GM19468 (cell line): ENCODE results near the gene EIF3F.

ENCODE experiments used
- ATAC-seq: cut with Tn5 transposase; IDR thresholded peaks from one replicate; pipeline ENCODE4 v1.9.1; 2021; ENCODE audit warnings: mild to moderate bottlenecking, moderate library complexity, moderate number of reproducible peaks; ENCODE audit not compliant: unreplicated experiment; ENCODE audit errors: extremely low read depth

The EIF3F gene

DNA sequence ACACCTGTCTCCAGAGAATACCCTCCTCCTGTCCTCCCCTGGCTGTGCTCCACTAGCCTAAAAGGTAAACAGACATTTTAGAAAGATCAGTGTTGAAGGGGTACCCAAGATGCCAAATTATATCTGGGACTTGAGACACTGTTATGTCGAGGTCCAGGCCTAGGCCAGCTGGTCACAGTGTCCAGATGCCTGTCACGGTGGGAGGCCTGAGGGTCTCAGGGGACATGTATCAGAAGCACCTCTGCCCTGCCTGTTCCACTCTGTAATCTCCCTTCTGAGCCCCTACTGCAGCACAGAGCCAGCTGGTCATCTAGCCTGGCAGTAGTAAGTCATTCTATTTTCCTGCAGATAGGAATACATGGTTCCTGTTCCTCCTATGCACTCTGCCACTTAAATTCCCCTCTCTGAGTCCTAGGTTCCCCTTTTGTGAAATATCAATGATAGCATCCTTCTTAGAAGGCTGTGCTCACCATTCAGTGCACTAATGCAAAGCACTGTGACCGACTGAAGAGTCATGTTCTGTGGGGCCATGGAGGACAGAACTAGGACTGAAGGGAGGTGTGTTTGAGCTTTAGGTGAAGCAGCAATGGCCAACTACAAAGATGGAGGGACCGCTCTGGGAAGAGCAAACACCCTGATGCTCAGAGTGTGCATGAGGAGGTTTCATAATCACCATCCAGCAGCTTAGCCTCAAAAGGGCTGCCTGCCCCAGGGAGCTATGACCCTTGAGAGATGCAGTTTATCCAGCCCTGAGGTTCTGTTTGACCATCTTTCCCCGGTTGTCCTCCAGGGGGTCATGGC, 49.1 kb downstream of the EIF3F start:
- no peak for ATAC-seq

DNA sequence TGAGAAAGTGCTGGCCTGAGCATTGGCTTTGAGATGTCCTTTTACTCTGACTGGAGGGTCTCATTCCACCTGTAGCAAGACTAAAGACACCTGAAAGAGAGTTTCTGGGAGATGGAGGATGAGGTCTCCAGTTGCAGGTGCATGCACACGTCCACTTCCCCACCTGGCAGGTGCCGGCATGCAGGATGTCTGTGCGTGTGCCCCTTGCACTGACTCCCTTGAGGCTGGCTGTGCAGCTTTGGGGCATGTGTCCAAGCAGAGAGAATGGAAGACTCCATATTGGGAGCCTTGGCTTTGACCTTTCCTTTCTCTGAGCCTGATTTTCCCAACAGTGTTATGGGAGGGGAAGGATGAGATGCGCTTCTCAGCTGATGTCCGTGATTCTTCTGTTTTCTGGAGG, 49.8 kb downstream of the EIF3F start:
- no peak for ATAC-seq

DNA sequence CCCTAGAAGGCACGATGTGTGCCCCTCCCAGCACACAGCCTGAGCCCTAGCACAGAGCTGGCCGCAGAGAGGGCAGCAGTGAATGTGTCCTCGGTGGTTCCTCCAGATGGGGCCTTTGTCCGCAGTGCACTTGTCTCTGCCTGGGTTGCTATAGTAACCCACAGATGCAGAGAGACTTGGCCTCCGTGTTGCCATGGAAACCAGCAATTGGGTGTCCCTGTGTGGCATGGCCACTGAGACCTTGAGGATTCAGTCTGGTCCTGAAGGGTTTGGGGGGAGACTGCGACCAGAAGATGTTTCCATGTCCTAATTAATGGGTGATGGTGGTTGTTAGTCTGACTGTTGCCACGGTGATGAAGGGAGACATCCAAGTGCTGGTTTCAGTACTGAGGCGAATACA, 51.3 kb downstream of the EIF3F start:
- no peak for ATAC-seq

DNA sequence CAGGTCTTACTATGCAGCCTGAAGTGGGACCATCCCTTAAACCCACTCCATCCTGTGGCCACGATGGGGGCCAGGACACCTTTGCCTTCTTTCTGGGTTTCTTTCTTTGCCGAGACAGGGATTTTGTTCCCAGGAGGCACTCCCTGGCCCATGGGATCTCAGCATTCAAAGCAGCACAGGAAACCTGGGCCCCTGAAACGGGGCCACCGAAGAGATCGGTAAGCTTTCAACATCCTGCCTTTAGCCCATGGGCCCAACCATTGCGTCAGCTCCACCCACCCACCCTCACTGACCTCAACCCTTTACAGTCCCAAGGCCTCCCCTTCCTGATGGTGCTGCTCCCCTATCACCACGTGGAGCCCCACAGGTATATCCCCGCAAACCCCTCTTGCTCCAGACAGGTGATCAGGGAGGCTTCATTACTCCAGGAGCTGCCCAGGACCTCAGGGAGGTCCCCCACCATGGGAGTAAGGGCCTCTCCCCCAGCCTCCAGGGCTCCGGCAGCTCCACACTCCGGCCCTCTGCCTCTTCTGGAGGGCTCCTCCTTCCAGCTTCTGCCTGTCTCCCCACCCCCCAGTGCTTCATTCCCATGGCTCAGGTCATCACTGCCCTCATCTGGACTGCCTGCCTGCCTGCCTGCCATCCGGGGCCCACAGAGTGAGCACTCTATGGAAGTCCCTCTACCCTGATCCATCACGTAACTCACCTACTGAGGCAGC, 51.8 kb downstream of the EIF3F start:
- no peak for ATAC-seq

DNA sequence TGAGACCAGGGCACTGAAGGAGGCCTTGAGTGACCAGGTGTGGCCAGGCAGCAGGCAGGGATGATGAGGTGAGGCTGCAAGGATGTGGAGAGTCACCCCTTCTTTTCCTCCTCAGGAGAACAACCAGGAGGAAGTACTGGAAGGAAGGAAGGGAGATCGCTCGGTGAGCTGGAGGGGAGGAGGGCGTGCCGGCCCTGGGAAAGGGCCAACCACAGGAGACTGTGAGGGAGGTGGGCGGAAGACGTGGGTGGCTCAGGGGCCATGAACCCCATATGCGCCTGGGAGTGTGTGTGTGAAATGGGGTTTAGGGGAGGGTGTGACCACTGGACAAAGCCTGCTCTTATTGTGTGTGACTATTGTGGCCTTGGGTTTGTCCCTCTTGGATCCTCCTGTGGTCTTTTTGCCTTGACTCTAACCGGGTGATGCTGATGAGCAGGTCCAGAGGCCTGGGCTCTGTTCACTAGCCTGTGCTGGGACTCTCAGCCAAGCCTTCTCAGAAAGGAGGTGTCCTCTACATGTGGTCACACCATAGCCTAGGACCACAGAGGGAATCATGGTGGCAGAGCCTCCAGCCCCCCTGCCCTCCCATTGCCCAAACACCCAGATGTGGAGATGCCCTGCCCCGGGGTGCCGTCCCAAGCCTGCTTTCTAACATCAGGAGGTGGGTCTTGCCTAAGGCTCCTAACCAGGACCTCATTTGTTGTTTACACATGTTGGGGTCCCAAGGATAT, 52.6 kb downstream of the EIF3F start:
- ATAC-seq, result no peak

DNA sequence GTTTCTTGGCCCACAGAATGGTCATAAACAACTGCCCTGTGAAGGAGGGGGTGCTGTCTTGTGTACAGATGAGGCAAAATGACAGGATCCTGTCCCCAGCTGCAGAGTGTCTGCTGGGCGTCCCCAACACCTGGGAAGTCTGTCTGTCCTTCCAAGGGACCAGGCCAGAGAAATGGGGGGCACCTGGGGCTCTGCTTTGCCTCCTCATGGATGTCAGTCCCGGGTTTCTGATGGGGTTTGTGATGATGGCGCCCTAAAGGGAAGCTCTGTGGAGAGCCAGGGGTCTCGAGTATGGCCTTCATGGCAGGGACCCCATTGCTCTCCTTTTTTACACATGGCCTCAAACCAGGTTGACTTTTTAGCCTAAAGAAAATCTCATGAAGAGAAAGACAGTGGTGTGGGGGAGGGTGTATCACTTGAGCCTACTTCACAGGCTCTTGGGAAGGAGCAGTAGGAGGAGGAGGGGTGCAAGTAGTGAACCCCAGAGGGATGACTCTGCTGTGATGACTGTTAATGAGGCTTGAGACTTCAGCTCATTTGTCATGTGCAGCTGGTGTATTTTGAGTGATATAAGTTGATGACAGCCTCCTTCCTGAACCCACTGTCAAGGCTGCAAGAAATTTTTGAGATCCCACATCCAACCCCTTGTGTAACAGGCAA, 53.3 kb downstream of the EIF3F start:
- no peak for ATAC-seq

DNA sequence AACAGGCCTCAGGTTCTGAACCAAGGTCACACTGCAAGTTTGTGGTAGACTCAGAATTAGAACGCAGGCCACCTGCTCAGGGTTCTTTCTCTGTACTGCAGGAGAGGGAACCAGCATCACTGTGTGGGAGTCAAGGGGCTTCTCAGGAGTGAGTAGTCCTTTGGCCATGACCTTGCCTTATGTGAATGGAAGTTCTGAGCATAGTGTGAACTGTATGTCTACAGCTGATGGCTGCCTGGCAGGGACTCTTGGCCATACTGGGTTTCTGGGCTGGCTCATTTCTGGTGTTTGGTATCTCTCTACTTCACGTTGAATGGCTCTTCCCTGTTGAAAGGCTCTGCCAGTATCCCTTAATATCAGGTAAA, 53.8 kb downstream of the EIF3F start:
- ATAC-seq, result no peak

DNA sequence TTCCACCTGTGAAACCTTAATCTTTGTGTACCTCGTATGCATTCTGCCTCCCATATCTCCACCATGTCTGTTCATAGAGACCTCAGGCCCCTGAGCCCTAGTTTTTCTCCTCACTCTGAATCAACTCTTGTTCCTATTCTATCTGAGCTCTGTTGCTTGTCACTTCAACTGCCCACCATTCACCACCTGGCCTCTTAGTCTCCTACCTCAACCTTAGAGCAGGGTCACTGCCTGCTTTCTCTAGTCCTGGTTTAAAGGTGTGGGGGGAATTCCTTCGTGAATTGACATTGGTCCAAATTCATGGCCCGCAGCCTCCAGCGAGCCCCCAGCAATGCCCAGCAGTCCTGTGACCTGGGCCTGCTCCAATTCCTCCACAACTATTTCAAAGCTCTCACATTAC, 54.4 kb downstream of the EIF3F start:
- ATAC-seq, result no peak

DNA sequence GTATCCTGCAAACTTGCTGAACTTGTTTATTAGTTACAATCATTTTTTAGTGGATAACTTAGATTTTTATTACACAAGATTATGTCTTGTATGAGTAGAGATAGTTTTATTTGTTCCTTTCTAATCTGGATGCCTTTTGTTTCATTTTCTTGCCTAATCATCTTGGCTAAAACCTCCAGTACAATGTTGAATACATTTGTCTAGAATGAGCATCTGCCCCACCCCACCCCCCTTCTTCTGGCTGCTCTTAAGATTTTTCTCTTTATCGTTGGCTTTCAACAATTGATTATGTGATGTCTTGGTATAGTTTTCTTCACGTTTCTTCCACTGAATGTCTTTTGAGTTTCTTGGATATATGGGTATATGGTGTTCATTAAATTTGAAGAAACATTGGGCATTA, 56.6 kb downstream of the EIF3F start:
- no peak for ATAC-seq

DNA sequence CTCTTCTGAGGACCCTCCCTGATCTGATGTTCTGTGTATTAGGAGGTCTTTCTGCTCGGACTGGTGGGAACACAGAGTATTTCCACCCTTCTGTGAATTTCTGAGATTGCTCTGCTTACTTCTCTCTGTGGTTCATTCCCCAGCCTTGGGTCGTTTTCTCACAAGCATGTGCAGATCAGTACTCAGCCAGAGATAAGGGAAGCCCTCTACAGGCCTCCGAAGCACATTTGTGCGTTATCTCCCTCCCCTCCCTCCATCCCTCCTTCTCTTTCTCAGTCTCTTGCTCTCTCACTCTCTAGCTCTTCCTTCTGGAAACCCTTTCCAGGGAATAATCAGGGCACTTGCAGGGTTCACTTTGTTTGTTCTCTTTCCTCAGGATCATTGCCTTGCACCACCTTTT, 58.7 kb downstream of the EIF3F start:
- ATAC-seq, result no peak

DNA sequence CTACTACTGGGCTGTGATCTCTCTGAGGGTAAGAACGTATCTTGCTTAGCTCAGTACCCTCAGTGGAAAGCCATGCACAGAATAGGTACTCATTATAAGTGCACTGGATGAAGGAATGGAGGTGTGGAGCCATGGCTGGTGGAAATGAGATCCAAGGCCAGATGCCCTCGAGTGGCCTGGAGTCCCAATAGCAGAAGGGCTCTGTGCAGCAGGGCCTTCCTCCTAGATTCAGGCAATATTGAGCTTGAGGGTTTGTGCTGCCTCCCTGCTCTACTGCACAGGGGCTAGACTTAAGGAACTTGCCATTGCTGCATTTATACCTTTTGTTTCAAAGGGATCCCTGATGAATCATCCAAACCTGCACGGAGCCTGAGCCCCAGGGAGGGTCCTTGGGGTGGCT, 60.2 kb downstream of the EIF3F start:
- no peak for ATAC-seq

DNA sequence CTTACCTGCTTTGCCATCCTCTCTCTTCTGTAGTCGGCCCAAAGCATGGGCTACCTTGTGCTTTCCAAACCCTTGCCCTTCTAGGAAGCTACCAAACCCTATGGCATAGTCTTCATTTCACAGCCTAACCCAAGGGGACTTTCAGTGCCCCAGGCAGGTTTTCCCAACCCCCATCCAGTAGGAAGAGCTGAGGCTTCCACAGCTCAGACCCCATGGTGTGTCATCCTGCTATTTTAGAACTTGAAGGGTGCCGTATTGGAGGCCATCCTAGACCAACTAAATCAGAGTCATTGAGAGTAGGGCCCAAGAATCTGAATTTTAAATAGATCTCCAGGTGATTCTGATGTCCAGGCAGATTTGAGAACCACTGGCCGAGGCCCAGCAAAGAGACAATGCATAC, 61.9 kb downstream of the EIF3F start:
- ATAC-seq, result no peak
